HL-60 (cell line): ENCODE measurements around the gene BIN2.

Experiments
- CTCF ChIP-seq: IDR thresholded peaks from one replicate; pipeline ENCODE4 v1.5.1; 2011; ENCODE audit warnings: low read length, control low read depth, inconsistent platforms; ENCODE audit not compliant: insufficient read depth
- POLR2AphosphoS5 ChIP-seq: IDR thresholded peaks from 2 replicates; pipeline ENCODE4 v1.6.1; 2012; ENCODE audit warnings: low read depth

- TF ChIP-seq CTCF (no peak), POLR2AphosphoS5 (no peak)
Measured at GRCh38 chr12:51365276-51365675, 41.3 kb upstream of the BIN2 start.
